IMR-90 (cell line): Measurements from ENCODE around the gene PDIA3. TPM values are rescaled to one million over a fixed set of nuclear protein-coding genes. Genes with fewer than 3 reads are reported as not detected.

Experiments
- ELK1 ChIP-seq: fragments of 150-350 bp; IDR thresholded peaks from 2 replicates; pipeline ENCODE4 v1.6.1; 2016; ENCODE audit warnings: low read depth, mild to moderate bottlenecking, low read length, moderate library complexity, borderline replicate concordance
- MAFK ChIP-seq: IDR thresholded peaks from 2 replicates; pipeline ENCODE4 v1.6.1; 2012; ENCODE audit warnings: low read depth, low read length, improper control_type of control experiment
- RFX5 ChIP-seq: IDR thresholded peaks from 2 replicates; pipeline ENCODE4 v1.8.0; 2012; ENCODE audit warnings: low read depth, mild to moderate bottlenecking, low read length, moderate library complexity
- polyA plus RNA-seq, 3 experiments: library from polyadenylated mRNA; depleted of rRNA; stranded (reverse); fragments of >200 nt; gene quantifications; 2 replicates each; pipeline ENCODE4 v1.2.3, GENCODE V29; 2012; ENCODE audit warnings: low replicate concordance in 1 of 3
- total RNA-seq: library from RNA; depleted of rRNA; stranded (reverse); fragments of >200 nt; gene quantifications from 2 replicates; pipeline ENCODE4 v1.2.3, GENCODE V29; 2012

Gene PDIA3
- total and polyA plus RNA-seq, 2 of the 4 experiments (the other 2 are of a cell fraction), result 103 to 396 TPM

DNA sequence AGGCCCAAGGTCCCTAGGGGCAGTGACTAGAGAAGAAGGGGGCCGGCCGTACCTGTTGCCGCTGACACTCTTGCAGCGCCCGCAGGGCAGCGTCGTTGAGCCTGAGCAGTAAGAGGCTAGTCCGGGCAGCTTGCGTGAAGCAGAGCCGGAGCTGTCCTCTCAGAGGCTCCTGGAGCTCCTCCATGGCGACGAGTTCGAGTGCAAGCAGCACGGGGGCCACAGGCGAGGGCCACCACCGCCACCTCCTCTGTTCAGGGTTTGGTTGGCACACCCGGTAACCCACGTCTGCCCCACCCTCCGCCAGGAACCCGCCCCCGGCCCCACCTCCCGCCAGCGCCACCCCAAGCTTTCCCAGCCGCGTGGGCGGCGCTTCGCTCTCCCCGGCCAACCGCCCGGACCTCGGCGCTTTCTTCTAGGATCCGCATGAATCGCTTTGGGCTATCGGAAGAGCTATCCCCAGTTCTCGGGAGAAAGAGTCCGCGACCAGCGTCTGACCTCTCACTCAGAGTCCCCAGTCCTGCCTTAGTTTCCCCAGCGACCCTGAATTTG lies 30.6 kb downstream of the PDIA3 start, which contains the start of gene ELL3 (continued):
- no peak for TF ChIP-seq ELK1
- TF ChIP-seq MAFK, result no peak
- no peak for TF ChIP-seq RFX5
